IMR-90 (cell line): ENCODE data around the gene CTIF. TPM values are rescaled to one million over a fixed set of nuclear protein-coding genes. Genes with fewer than 3 reads are reported as not detected.

Experiments used
- ATAC-seq: fragments of 200-7000 bp; cut with Tn5 transposase; 2 replicates; pipeline ENCODE4 v1.9.1; 2020; ENCODE audit warnings: low read depth, mild to moderate bottlenecking, moderate library complexity
- BruUV-seq: library from RNA; stranded (reverse); fragments of 400-500 nt; replicated peaks from 2 replicates; lab custom pipeline; 2021; lab: Mats Ljungman, UMichigan
- CTCF ChIA-PET: fragments of 300-600 bp; formaldehyde crosslinking; extraction: SDS; loops from one replicate; lab custom pipeline; 2021; ENCODE audit warnings: antibody characterized with exemption; lab: Yijun Ruan, JAX
- POLR2A ChIA-PET: fragments of 300-600 bp; sonication (Branson Sonifier 250); formaldehyde crosslinking; loops from one replicate; lab custom pipeline; 2022; ENCODE audit warnings: antibody characterized with exemption; ENCODE audit not compliant: unreplicated experiment; lab: Charles Lee
- DNase-seq: peaks from one replicate; pipeline ENCODE4 v3.0.0; 2013
- H2AFZ ChIP-seq: replicated peaks from 2 replicates; pipeline ENCODE3; 2013; ENCODE audit warnings: low read length, mild to moderate bottlenecking; ENCODE audit not compliant: poor library complexity
- H2AK5ac ChIP-seq: 2 replicates; pipeline ENCODE4 v1.6.1; 2013; ENCODE audit warnings: low read depth, low read length, inconsistent platforms
- H2AK9ac ChIP-seq: replicated peaks from 2 replicates; pipeline ENCODE3; 2013; ENCODE audit warnings: mild to moderate bottlenecking, low read depth, low read length, moderate library complexity; ENCODE audit not compliant: poor library complexity
- H2BK120ac ChIP-seq: 2 replicates; pipeline ENCODE4 v1.6.1; 2013; ENCODE audit warnings: low read depth, low read length, inconsistent platforms
- H2BK15ac ChIP-seq: 3 replicates; pipeline ENCODE4 v1.6.1; 2013; ENCODE audit warnings: low read depth, low read length, inconsistent platforms
- H2BK20ac ChIP-seq: 2 replicates; pipeline ENCODE4 v1.6.1; 2013; ENCODE audit warnings: low read depth, mild to moderate bottlenecking, inconsistent platforms, low read length, moderate library complexity
- H2BK5ac ChIP-seq: 2 replicates; pipeline ENCODE4 v1.6.1; 2013; ENCODE audit warnings: mild to moderate bottlenecking, low read depth, low read length, inconsistent platforms; ENCODE audit not compliant: poor library complexity, severe bottlenecking
- H3K14ac ChIP-seq: replicated peaks from 2 replicates; pipeline ENCODE4 v1.6.1; 2013; ENCODE audit warnings: low read depth, low read length, inconsistent platforms
- H3K18ac ChIP-seq: 2 replicates; pipeline ENCODE4 v1.6.1; 2013; ENCODE audit warnings: low read depth, low read length, control low read depth
- H3K23ac ChIP-seq: 2 replicates; pipeline ENCODE4 v1.6.1; 2013; ENCODE audit warnings: low read depth, low read length, inconsistent platforms
- H3K27ac ChIP-seq: 2 replicates; pipeline ENCODE4 v1.5.1; 2013; ENCODE audit warnings: mild to moderate bottlenecking, control low read depth, low read length; ENCODE audit not compliant: insufficient read depth
- H3K27me3 ChIP-seq: 2 replicates; pipeline ENCODE4 v1.6.1; 2013; ENCODE audit warnings: low read length; ENCODE audit not compliant: control insufficient read depth, insufficient read depth
- H3K36me3 ChIP-seq: 2 replicates; pipeline ENCODE4 v1.6.1; 2013; ENCODE audit warnings: low read length, mixed read lengths; ENCODE audit not compliant: control insufficient read depth, insufficient read depth
- H3K4ac ChIP-seq: 2 replicates; pipeline ENCODE4 v1.6.1; 2013; ENCODE audit warnings: low read depth, low read length, inconsistent platforms
- H3K4me1 ChIP-seq: 2 replicates; pipeline ENCODE4 v1.6.1; 2013; ENCODE audit warnings: low read length, mixed read lengths; ENCODE audit not compliant: control insufficient read depth, insufficient read depth
- H3K4me2 ChIP-seq: 2 replicates; pipeline ENCODE4 v1.6.1; 2013; ENCODE audit warnings: low read depth, mild to moderate bottlenecking, control low read depth, low read length, moderate library complexity
- H3K4me3 ChIP-seq: 2 replicates; pipeline ENCODE4 v1.5.1; 2013; ENCODE audit warnings: low read depth, mild to moderate bottlenecking, control low read depth, low read length, moderate library complexity; ENCODE audit not compliant: insufficient read depth
- H3K56ac ChIP-seq: 2 replicates; pipeline ENCODE4 v1.6.1; 2013; ENCODE audit warnings: low read length, inconsistent platforms; ENCODE audit not compliant: insufficient read depth; ENCODE audit errors: extremely low read depth
- H3K79me1 ChIP-seq, 2 experiments: 2 replicates each; pipeline ENCODE4 v1.6.1; 2013; ENCODE audit warnings: low read length in 2 of 2, inconsistent platforms in 1 of 2, low read depth in 1 of 2
- H3K9ac ChIP-seq: 2 replicates; pipeline ENCODE4 v1.6.1; 2013; ENCODE audit warnings: low read depth, low read length, control low read depth
- H3K9me1 ChIP-seq: 2 replicates; pipeline ENCODE4 v1.6.1; 2013; ENCODE audit warnings: low read length, inconsistent platforms; ENCODE audit not compliant: insufficient read depth
- H3K9me3 ChIP-seq: 2 replicates; pipeline ENCODE4 v1.6.1; 2013; ENCODE audit warnings: low read length; ENCODE audit not compliant: control insufficient read depth, insufficient read depth
- H4K20me1 ChIP-seq: 2 replicates; pipeline ENCODE4 v1.6.1; 2013; ENCODE audit warnings: low read length, inconsistent platforms; ENCODE audit not compliant: insufficient read depth
- H4K5ac ChIP-seq: 2 replicates; pipeline ENCODE4 v1.6.1; 2013; ENCODE audit warnings: mild to moderate bottlenecking, low read depth, low read length, control low read depth
- H4K8ac ChIP-seq, 2 experiments: 2 replicates each; pipeline ENCODE4 v1.6.1; 2013; ENCODE audit warnings: low read depth in 2 of 2, low read length in 2 of 2, control low read depth in 1 of 2, inconsistent platforms in 1 of 2
- H4K91ac ChIP-seq: 2 replicates; pipeline ENCODE4 v1.6.1; 2013; ENCODE audit warnings: low read depth, low read length, inconsistent platforms; ENCODE audit not compliant: insufficient read depth
- CHD1 ChIP-seq: IDR thresholded peaks from 2 replicates; pipeline ENCODE4 v1.6.1; 2012; ENCODE audit warnings: low read depth, low read length, improper control_type of control experiment
- WGBS, 2 experiments: methylation state at CpG; one replicate each; pipeline versions ENCODE4 v1.1.5 to v1.1.7; 2013; ENCODE audit warnings: missing lambda C conversion rate in 2 of 2; ENCODE audit not compliant: insufficient read length in 1 of 2; ENCODE audit errors: extremely low coverage in 2 of 2; 5-methylcytosine and 5-hydroxymethylcytosine counted together
- dilution Hi-C: fragments of 300-500 bp; cut with HindIII; formaldehyde crosslinking; loops from one replicate; pipeline ENCODE4 v1.14.3; 2018; ENCODE audit warnings: low sequenced_read_pairs; ENCODE audit not compliant: unreplicated experiment
- in situ Hi-C: fragments of 300-500 bp; cut with MboI; formaldehyde crosslinking; loops from 3 replicates; pipeline ENCODE4 v1.14.3; 2019; ENCODE audit warnings: low sequenced_read_pairs, inconsistent platforms, mixed read lengths
- intact Hi-C: fragments of 100-400 bp; cut with micrococcal nuclease; formaldehyde crosslinking; loops from 2 replicates; pipeline ENCODE4 v1.10.0; 2022
- polyA plus RNA-seq, 3 experiments: library from polyadenylated mRNA; depleted of rRNA; stranded (reverse); fragments of >200 nt; gene quantifications; 2 replicates each; pipeline ENCODE4 v1.2.3, GENCODE V29; 2012; ENCODE audit warnings: low replicate concordance in 1 of 3
- total RNA-seq: library from RNA; depleted of rRNA; stranded (reverse); fragments of >200 nt; gene quantifications from 2 replicates; pipeline ENCODE4 v1.2.3, GENCODE V29; 2012
- TF ChIP-seq, protein P1 (sequence below): fragments of 150-350 bp; IDR thresholded peaks from 2 replicates; pipeline ENCODE4 v1.6.1; 2016; ENCODE audit warnings: low read depth, mild to moderate bottlenecking, low read length, moderate library complexity, borderline replicate concordance

The CTIF gene
- total and polyA plus RNA-seq, 2 of the 4 experiments (the other 2 are of a cell fraction) = 25.1 to 57.0 TPM

DNA sequence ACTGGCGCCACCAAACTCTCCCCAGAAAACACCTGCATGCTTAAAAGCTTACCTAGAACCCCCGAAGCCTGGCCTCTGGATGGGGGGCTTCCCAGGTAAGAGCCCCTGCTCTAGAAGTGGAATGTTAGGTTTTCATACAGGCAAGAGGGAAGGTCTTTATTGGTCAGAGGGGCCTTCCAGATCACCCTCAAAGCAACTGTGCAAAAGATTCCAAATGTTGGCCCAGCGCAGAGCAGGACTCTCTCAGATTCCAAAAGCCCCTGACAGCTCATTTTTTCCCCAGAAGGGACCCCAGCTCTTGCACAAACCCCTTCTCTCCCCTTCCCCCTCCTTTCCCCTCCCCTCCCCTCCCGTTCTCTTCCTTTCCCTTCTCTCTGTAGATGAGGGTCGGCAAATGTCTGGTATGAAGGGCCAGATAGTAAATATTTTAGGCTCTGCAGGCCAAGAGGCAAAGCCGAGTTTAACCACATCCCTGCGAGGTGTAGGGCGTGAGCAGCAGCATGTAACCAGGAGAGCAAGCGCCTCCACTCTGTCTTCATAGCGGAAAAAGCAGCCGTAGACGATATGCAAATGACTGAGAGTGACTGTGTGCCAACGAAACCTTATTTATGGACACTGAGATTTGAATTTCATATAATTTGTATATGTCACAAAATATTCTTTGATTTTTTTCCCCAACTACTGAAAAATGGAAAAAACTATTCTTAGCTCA lies 295.0 kb downstream of the CTIF start:
- H2BK20ac ChIP-seq = peak overlapping the region; percentile 24; the same call in 1 of the 2 replicates
- peak overlapping the region; percentile 93 for H2BK120ac ChIP-seq
- DNase-seq (peak; percentile 23), ATAC-seq (no peak)
- peaks cover 25% of the 10 kb centered on the region for H3K4me1 ChIP-seq
- H3K79me1 ChIP-seq = peaks cover 20 to 77% of the 10 kb centered on the region in 2 experiments; a peak in 3 of 4 replicates
- H4K91ac ChIP-seq = peak overlapping the region; percentile 85
- H2AK5ac ChIP-seq = peak overlapping the region; percentile 90
- no peak overlapping the region for H2AFZ ChIP-seq
- H2BK15ac ChIP-seq = peak overlapping the region; percentile 86; the same call in 1 of the 3 replicates
- H3K23ac ChIP-seq = no peak overlapping the region
- H3K9me3 ChIP-seq = no peaks in the 10 kb centered on the region
- intact Hi-C loops (loop anchor here (10.0 kb wide), 1 partner anchor 401 kb away; no protein-coding TSS in a partner anchor), in situ Hi-C loops (no loop called here), dilution Hi-C loops (no loop called here)
- H4K20me1 ChIP-seq = no peaks in the 10 kb centered on the region
- H3K18ac ChIP-seq = no peak overlapping the region
- peak overlapping the region; percentile 64 for H2BK5ac ChIP-seq
- H3K27me3 ChIP-seq = no peaks in the 10 kb centered on the region
- H3K14ac ChIP-seq = peak overlapping the region; percentile 61
- ChIA-PET CTCF (interaction anchor here (0.8 kb wide), 1 partner anchor 91 kb away, joined by 4 read pairs; no protein-coding TSS in a partner anchor), POLR2A (interaction anchor here (0.7 kb wide), 1 partner anchor 958 kb away, joined by 4 read pairs; no protein-coding TSS in a partner anchor)
- no peak for TF ChIP-seq CHD1
- TF ChIP-seq, protein P1, sequence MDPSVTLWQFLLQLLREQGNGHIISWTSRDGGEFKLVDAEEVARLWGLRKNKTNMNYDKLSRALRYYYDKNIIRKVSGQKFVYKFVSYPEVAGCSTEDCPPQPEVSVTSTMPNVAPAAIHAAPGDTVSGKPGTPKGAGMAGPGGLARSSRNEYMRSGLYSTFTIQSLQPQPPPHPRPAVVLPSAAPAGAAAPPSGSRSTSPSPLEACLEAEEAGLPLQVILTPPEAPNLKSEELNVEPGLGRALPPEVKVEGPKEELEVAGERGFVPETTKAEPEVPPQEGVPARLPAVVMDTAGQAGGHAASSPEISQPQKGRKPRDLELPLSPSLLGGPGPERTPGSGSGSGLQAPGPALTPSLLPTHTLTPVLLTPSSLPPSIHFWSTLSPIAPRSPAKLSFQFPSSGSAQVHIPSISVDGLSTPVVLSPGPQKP = no peak
- H3K9me1 ChIP-seq = peaks cover 23% of the 10 kb centered on the region
- H3K4me3 ChIP-seq = no peak overlapping the region
- H3K4ac ChIP-seq = peak overlapping the region; percentile 98
- no peak overlapping the region; the same call in 1 of the 2 replicates for H3K9ac ChIP-seq
- WGBS, 2 experiments = 61% methylated on average over 5 of the region's 13 CpGs; no CpG with 5 or more reads in 1 of the 2 experiments
- H3K4me2 ChIP-seq = no peak overlapping the region
- H3K36me3 ChIP-seq = peaks cover 2% of the 10 kb centered on the region
- peak overlapping the region; percentile 94 for H2AK9ac ChIP-seq
- no peak overlapping the region for H3K56ac ChIP-seq
- no peak overlapping the region for H4K5ac ChIP-seq
- H4K8ac ChIP-seq = peak overlapping the region; percentile 43 to 85; a peak in 2 of 4 replicates
- no TSS peak for BruUV-seq
- peak overlapping the region; percentile 10; the same call in 1 of the 2 replicates for H3K27ac ChIP-seq
